Measurements from ENCODE around the gene STPG2. TPM values are rescaled to one million over a fixed set of nuclear protein-coding genes. Genes with fewer than 3 reads are reported as not detected.

STPG2 gene
- total RNA-seq, 1 experiment from 2014 or later: 0.56 TPM

GRCh38 chr4:98081936-98082335 is 61.3 kb downstream of the STPG2 start:
- Histone ChIP-seq H3K79me2 (ENCODE audit: low read length) (no peaks in the 10 kb centered on the region), H3K27ac (ENCODE audit: low read length) (no peak overlapping the region)

GRCh38 chr4:98068495-98068894 is 74.8 kb downstream of the STPG2 start:
- H4K20me1 ChIP-seq (ENCODE audit: insufficient read depth, low read depth, low read length): no peaks in the 10 kb centered on the region
- no peaks in the 10 kb centered on the region for H3K4me1 ChIP-seq (ENCODE audit: low read length)
- no peak for DNase-seq
- H3K9me3 ChIP-seq (ENCODE audit: low read length): no peaks in the 10 kb centered on the region
- no peaks in the 10 kb centered on the region for H3K79me2 ChIP-seq (ENCODE audit: low read length)
- no peak overlapping the region for H3K9ac ChIP-seq (ENCODE audit: low read length)
- H3K27ac ChIP-seq (ENCODE audit: low read length): no peak overlapping the region
- H3K27me3 ChIP-seq (ENCODE audit: low read length): no peaks in the 10 kb centered on the region
- no peaks in the 10 kb centered on the region for H3K36me3 ChIP-seq (ENCODE audit: insufficient read depth, low read length)
- no peaks in the 10 kb centered on the region for H3K9me2 ChIP-seq (replicated peaks; ENCODE audit: insufficient read depth, low read length)
- H3K4me2 ChIP-seq (ENCODE audit: low read depth, low read length, poor library complexity, severe bottlenecking): no peak overlapping the region
- no peak overlapping the region for H2AFZ ChIP-seq (ENCODE audit: low read length)
- H3K4me3 ChIP-seq (ENCODE audit: low read length): no peak overlapping the region

More at GRCh38 chr4:98081936-98082335, 61.3 kb downstream of the STPG2 start:
- no peaks in the 10 kb centered on the region for H4K20me1 ChIP-seq (ENCODE audit: insufficient read depth, low read depth, low read length)
- no peaks in the 10 kb centered on the region for H3K9me2 ChIP-seq (replicated peaks; ENCODE audit: insufficient read depth, low read length)
- H3K9me3 ChIP-seq (ENCODE audit: low read length): no peaks in the 10 kb centered on the region
- peaks cover 2% of the 10 kb centered on the region; the same call in 1 of the 2 replicates for H3K27me3 ChIP-seq (ENCODE audit: low read length)
- no peak for DNase-seq
- no peaks in the 10 kb centered on the region for H3K36me3 ChIP-seq (ENCODE audit: insufficient read depth, low read length)
- no peak overlapping the region for H3K4me3 ChIP-seq (ENCODE audit: low read length)
- H3K4me2 ChIP-seq (ENCODE audit: low read depth, low read length, poor library complexity, severe bottlenecking): no peak overlapping the region
- no peak overlapping the region for H2AFZ ChIP-seq (ENCODE audit: low read length)
- H3K4me1 ChIP-seq (ENCODE audit: low read length): no peaks in the 10 kb centered on the region
- H3K9ac ChIP-seq (ENCODE audit: low read length): no peak overlapping the region

- no peaks in the 10 kb centered on the region for H3K4me1 ChIP-seq (ENCODE audit: low read length)
- H2AFZ ChIP-seq (ENCODE audit: low read length): no peak overlapping the region
- H3K27me3 ChIP-seq (ENCODE audit: low read length): no peaks in the 10 kb centered on the region
- H3K27ac ChIP-seq (ENCODE audit: low read length): no peak overlapping the region
- H3K9me3 ChIP-seq (ENCODE audit: low read length): no peaks in the 10 kb centered on the region; the same call in 1 of the 2 replicates
- no peaks in the 10 kb centered on the region for H3K36me3 ChIP-seq (ENCODE audit: insufficient read depth, low read length)
- no peak overlapping the region for H3K9ac ChIP-seq (ENCODE audit: low read length)
- no peaks in the 10 kb centered on the region for H4K20me1 ChIP-seq (ENCODE audit: insufficient read depth, low read depth, low read length)
- peak; percentile 43 for DNase-seq
- no peaks in the 10 kb centered on the region for H3K79me2 ChIP-seq (ENCODE audit: low read length)
- no peak overlapping the region for H3K4me2 ChIP-seq (ENCODE audit: low read depth, low read length, poor library complexity, severe bottlenecking)
- no peaks in the 10 kb centered on the region for H3K9me2 ChIP-seq (replicated peaks; ENCODE audit: insufficient read depth, low read length)
- H3K4me3 ChIP-seq (ENCODE audit: low read length): no peak overlapping the region
Measured at GRCh38 chr4:98055800-98056501, 87.3 kb downstream of the STPG2 start.

- Histone ChIP-seq H3K4me2 (ENCODE audit: low read depth, low read length, poor library complexity, severe bottlenecking) (no peak overlapping the region), H3K4me3 (ENCODE audit: low read length) (no peak overlapping the region), H3K36me3 (ENCODE audit: insufficient read depth, low read length) (no peaks in the 10 kb centered on the region), H3K27me3 (ENCODE audit: low read length) (no peaks in the 10 kb centered on the region), H3K4me1 (ENCODE audit: low read length) (no peaks in the 10 kb centered on the region), H4K20me1 (ENCODE audit: insufficient read depth, low read depth, low read length) (no peaks in the 10 kb centered on the region), H3K79me2 (ENCODE audit: low read length) (no peaks in the 10 kb centered on the region), H3K9me2 (replicated peaks; ENCODE audit: insufficient read depth, low read length) (no peaks in the 10 kb centered on the region), H3K9me3 (ENCODE audit: low read length) (no peaks in the 10 kb centered on the region), H3K27ac (ENCODE audit: low read length) (no peak overlapping the region), H3K9ac (ENCODE audit: low read length) (no peak overlapping the region), H2AFZ (ENCODE audit: low read length) (no peak overlapping the region)
- no peak for DNase-seq
Measured at GRCh38 chr4:98046665-98047064, 96.6 kb downstream of the STPG2 start.

- Histone ChIP-seq H2AFZ (ENCODE audit: low read length) (no peak overlapping the region), H3K4me1 (ENCODE audit: low read length) (no peaks in the 10 kb centered on the region), H3K36me3 (ENCODE audit: insufficient read depth, low read length) (no peaks in the 10 kb centered on the region), H3K9ac (ENCODE audit: low read length) (no peak overlapping the region), H3K79me2 (ENCODE audit: low read length) (no peaks in the 10 kb centered on the region), H3K9me3 (ENCODE audit: low read length) (no peaks in the 10 kb centered on the region), H3K27me3 (ENCODE audit: low read length) (no peaks in the 10 kb centered on the region), H3K4me3 (ENCODE audit: low read length) (no peak overlapping the region), H4K20me1 (ENCODE audit: insufficient read depth, low read depth, low read length) (no peaks in the 10 kb centered on the region), H3K4me2 (ENCODE audit: low read depth, low read length, poor library complexity, severe bottlenecking) (no peak overlapping the region), H3K27ac (ENCODE audit: low read length) (no peak overlapping the region), H3K9me2 (replicated peaks; ENCODE audit: insufficient read depth, low read length) (peaks cover 4% of the 10 kb centered on the region; the same call in 1 of the 2 replicates)
- DNase-seq: no peak
Measured at GRCh38 chr4:98030059-98030458, 113.2 kb downstream of the STPG2 start.

- Histone ChIP-seq H3K9me2 (replicated peaks; ENCODE audit: insufficient read depth, low read length) (peaks cover 4% of the 10 kb centered on the region; the same call in 1 of the 2 replicates), H3K27ac (ENCODE audit: low read length) (no peak overlapping the region), H3K9me3 (ENCODE audit: low read length) (no peaks in the 10 kb centered on the region), H3K4me3 (ENCODE audit: low read length) (no peak overlapping the region), H3K4me2 (ENCODE audit: low read depth, low read length, poor library complexity, severe bottlenecking) (no peak overlapping the region), H3K36me3 (ENCODE audit: insufficient read depth, low read length) (no peaks in the 10 kb centered on the region), H3K9ac (ENCODE audit: low read length) (no peak overlapping the region), H3K4me1 (ENCODE audit: low read length) (no peaks in the 10 kb centered on the region), H3K27me3 (ENCODE audit: low read length) (no peaks in the 10 kb centered on the region), H3K79me2 (ENCODE audit: low read length) (no peaks in the 10 kb centered on the region), H4K20me1 (ENCODE audit: insufficient read depth, low read depth, low read length) (no peaks in the 10 kb centered on the region), H2AFZ (ENCODE audit: low read length) (no peak overlapping the region)
- DNase-seq: no peak
Measured at GRCh38 chr4:98027827-98028226, 115.4 kb downstream of the STPG2 start.

- Histone ChIP-seq H3K36me3 (ENCODE audit: insufficient read depth, low read length) (no peaks in the 10 kb centered on the region), H4K20me1 (ENCODE audit: insufficient read depth, low read depth, low read length) (no peaks in the 10 kb centered on the region), H3K4me3 (ENCODE audit: low read length) (no peak overlapping the region), H3K27ac (ENCODE audit: low read length) (no peak overlapping the region), H3K9ac (ENCODE audit: low read length) (no peak overlapping the region), H3K79me2 (ENCODE audit: low read length) (no peaks in the 10 kb centered on the region), H3K4me1 (ENCODE audit: low read length) (no peaks in the 10 kb centered on the region), H3K4me2 (ENCODE audit: low read depth, low read length, poor library complexity, severe bottlenecking) (no peak overlapping the region), H3K27me3 (ENCODE audit: low read length) (no peaks in the 10 kb centered on the region), H3K9me3 (ENCODE audit: low read length) (no peaks in the 10 kb centered on the region), H2AFZ (ENCODE audit: low read length) (no peak overlapping the region), H3K9me2 (replicated peaks; ENCODE audit: insufficient read depth, low read length) (peaks cover 4% of the 10 kb centered on the region; the same call in 1 of the 2 replicates)
- peak; percentile 43 for DNase-seq
Measured at GRCh38 chr4:98026362-98026761, 116.9 kb downstream of the STPG2 start.

- H3K9me3 ChIP-seq (ENCODE audit: low read length): peaks cover 4% of the 10 kb centered on the region; the same call in 1 of the 2 replicates
- H3K9ac ChIP-seq (ENCODE audit: low read length): no peak overlapping the region
- no peak overlapping the region for H3K4me2 ChIP-seq (ENCODE audit: low read depth, low read length, poor library complexity, severe bottlenecking)
- H3K27ac ChIP-seq (ENCODE audit: low read length): no peak overlapping the region
- H3K4me1 ChIP-seq (ENCODE audit: low read length): no peaks in the 10 kb centered on the region
- H3K79me2 ChIP-seq (ENCODE audit: low read length): no peaks in the 10 kb centered on the region
- no peaks in the 10 kb centered on the region for H4K20me1 ChIP-seq (ENCODE audit: insufficient read depth, low read depth, low read length)
- H3K9me2 ChIP-seq (replicated peaks; ENCODE audit: insufficient read depth, low read length): no peaks in the 10 kb centered on the region
- no peak for DNase-seq
- H3K36me3 ChIP-seq (ENCODE audit: insufficient read depth, low read length): no peaks in the 10 kb centered on the region
- H3K27me3 ChIP-seq (ENCODE audit: low read length): no peaks in the 10 kb centered on the region
- H3K4me3 ChIP-seq (ENCODE audit: low read length): no peak overlapping the region
- H2AFZ ChIP-seq (ENCODE audit: low read length): no peak overlapping the region
Measured at GRCh38 chr4:98006814-98007412, 136.4 kb downstream of the STPG2 start.

Measured in Karpas-422 (cell line).